H4 (cell line): ENCODE results near the gene FOXJ1. TPM values are rescaled to one million over a fixed set of nuclear protein-coding genes. Genes with fewer than 3 reads are reported as not detected.

Experiments used
- DNase-seq: peaks from one replicate; pipeline ENCODE4 v3.0.0-alpha.2; 2015; ENCODE audit warnings: low spot score
- total RNA-seq: library from RNA; depleted of rRNA; stranded (reverse); fragments of >200 nt; shearing (Covaris generic); gene quantifications from 2 replicates; pipeline ENCODE4 v1.2.3, GENCODE V29; 2014

FOXJ1 gene
- total RNA-seq, 1 experiment from 2014 or later = not detected

- no peak for DNase-seq
Measured at GRCh38 chr17:76123749-76124581, 17.1 kb downstream of the FOXJ1 start.

GRCh38 chr17:76123191-76123499 is 17.9 kb downstream of the FOXJ1 start:
- DNase-seq = no peak

GRCh38 chr17:76122431-76123190 is 18.4 kb downstream of the FOXJ1 start:
- no peak for DNase-seq

GRCh38 chr17:76121932-76122430 is 19.1 kb downstream of the FOXJ1 start:
- no peak for DNase-seq

GRCh38 chr17:76120658-76121008 is 20.4 kb downstream of the FOXJ1 start:
- no peak for DNase-seq

- DNase-seq = no peak
Measured at GRCh38 chr17:76119409-76120371, 21.4 kb downstream of the FOXJ1 start.

- no peak for DNase-seq
Measured at GRCh38 chr17:76115138-76115754, 25.8 kb downstream of the FOXJ1 start.

- no peak for DNase-seq
Measured at GRCh38 chr17:76111956-76112355, 29.1 kb downstream of the FOXJ1 start.

- no peak for DNase-seq
Measured at GRCh38 chr17:76107509-76107908, 33.5 kb downstream of the FOXJ1 start.

GRCh38 chr17:76106703-76107102 is 34.3 kb downstream of the FOXJ1 start:
- no peak for DNase-seq

- no peak for DNase-seq
Measured at GRCh38 chr17:76104896-76105231, 36.2 kb downstream of the FOXJ1 start.

GRCh38 chr17:76104140-76104895 is 36.7 kb downstream of the FOXJ1 start:
- no peak for DNase-seq

GRCh38 chr17:76103274-76104139 is 37.5 kb downstream of the FOXJ1 start, which contains the start of gene EXOC7:
TSS of gene EXOC7 (minus strand) at chr17:76103787. CDS start at chr17:76103692, 95 bp downstream.
- peak; percentile 91 for DNase-seq

GRCh38 chr17:76102944-76103273 is 38.1 kb downstream of the FOXJ1 start:
- DNase-seq = no peak

GRCh38 chr17:76097716-76098295 is 43.2 kb downstream of the FOXJ1 start:
- no peak for DNase-seq

- DNase-seq = no peak
Measured at GRCh38 chr17:76095943-76096342, 45.1 kb downstream of the FOXJ1 start.

- DNase-seq = no peak
Measured at GRCh38 chr17:76094046-76094445, 47.0 kb downstream of the FOXJ1 start.

- peak; percentile 6 for DNase-seq
Measured at GRCh38 chr17:76092526-76093413, 48.3 kb downstream of the FOXJ1 start.
